H1 (cell line): Measurements from ENCODE around the gene SELPLG. TPM values are rescaled to one million over a fixed set of nuclear protein-coding genes. Genes with fewer than 3 reads are reported as not detected.
A peak's percentile ranks its signal among the peaks of the same experiment; 100 is the strongest.

Source experiments
- CTCF ChIA-PET: fragments of 300-600 bp; sonication (Branson Sonifier 250); formaldehyde crosslinking; loops from one replicate; lab custom pipeline; 2021; ENCODE audit not compliant: partially characterized antibody; lab: Charles Lee
- POLR2A ChIA-PET: fragments of 300-600 bp; sonication (Branson Sonifier 250); formaldehyde crosslinking; loops from one replicate; lab custom pipeline; 2021; ENCODE audit warnings: inconsistent platforms; ENCODE audit not compliant: partially characterized antibody; lab: Charles Lee
- DNase-seq, 2 experiments: peaks; one replicate each; pipeline versions ENCODE4 v3.0.0 to v3.0.0-alpha.2; 2010 to 2022; ENCODE audit warnings: low spot score in 2 of 2, low read depth in 1 of 2, mixed read lengths in 1 of 2
- FAIRE-seq: peaks from 2 replicates; lab custom pipeline; 2011; peaks lifted over from hg19 to GRCh38; lab: Jason Lieb, UNC
- H2AFZ ChIP-seq: 2 replicates; pipeline ENCODE4 v1.8.1; 2012; ENCODE audit warnings: low read length, inconsistent platforms
- H2AK5ac ChIP-seq: 2 replicates; pipeline ENCODE4 v1.6.1; 2013; ENCODE audit warnings: low read depth, low read length
- H2BK120ac ChIP-seq: replicated peaks from 2 replicates; pipeline ENCODE3; 2013; ENCODE audit warnings: low read depth, low read length, inconsistent platforms
- H2BK12ac ChIP-seq: 2 replicates; pipeline ENCODE4 v1.6.1; 2013; ENCODE audit warnings: low read depth, low read length
- H2BK15ac ChIP-seq: 2 replicates; pipeline ENCODE4 v1.6.1; 2013; ENCODE audit warnings: low read length
- H2BK20ac ChIP-seq: 2 replicates; pipeline ENCODE4 v1.6.1; 2013; ENCODE audit warnings: low read length
- H2BK5ac ChIP-seq: 2 replicates; pipeline ENCODE4 v1.6.1; 2013; ENCODE audit warnings: low read depth, low read length
- H3K14ac ChIP-seq: 2 replicates; pipeline ENCODE4 v1.6.1; 2013; ENCODE audit warnings: inconsistent platforms; ENCODE audit not compliant: insufficient read length
- H3K18ac ChIP-seq: 2 replicates; pipeline ENCODE4 v1.6.1; 2013; ENCODE audit warnings: low read length; ENCODE audit errors: extremely low read depth
- H3K23ac ChIP-seq: 2 replicates; pipeline ENCODE4 v1.6.1; 2013; ENCODE audit warnings: inconsistent platforms; ENCODE audit not compliant: insufficient read length
- H3K23me2 ChIP-seq: 2 replicates; pipeline ENCODE4 v1.6.1; 2013; ENCODE audit warnings: low read depth, low read length
- H3K27ac ChIP-seq: 2 replicates; pipeline ENCODE4 v1.6.1; 2011; ENCODE audit warnings: low read depth, low read length, inconsistent platforms
- H3K27me3 ChIP-seq, 4 experiments: replicated peaks in 1 of 4; 1 replicate in 1 of 4; 2 replicates in 3 of 4; pipeline versions ENCODE4 v1.6.1 to v1.8.1; 2011 to 2013; ENCODE audit warnings: low read length in 3 of 4, mild to moderate bottlenecking in 3 of 4, inconsistent platforms in 2 of 4, mixed read lengths in 2 of 4, moderate library complexity in 1 of 4; ENCODE audit not compliant: control insufficient read depth in 3 of 4, insufficient read depth in 3 of 4; ENCODE audit errors: extremely low read depth in 1 of 4
- H3K36me3 ChIP-seq, 4 experiments: 2 replicates each; pipeline versions ENCODE4 v1.6.1 to v1.8.1; 2011 to 2013; ENCODE audit warnings: mild to moderate bottlenecking in 4 of 4, low read length in 3 of 4, moderate library complexity in 2 of 4, control low read depth in 1 of 4, inconsistent platforms in 1 of 4; ENCODE audit not compliant: insufficient read depth in 4 of 4, control insufficient read depth in 2 of 4
- H3K4ac ChIP-seq: replicated peaks from 2 replicates; pipeline ENCODE3; 2013; ENCODE audit warnings: low read length, low read depth, mixed read lengths, inconsistent platforms; ENCODE audit not compliant: insufficient read length
- H3K4me1 ChIP-seq, 4 experiments: replicated peaks in 1 of 4; 1 replicate in 1 of 4; 2 replicates in 3 of 4; pipeline versions ENCODE4 v1.6.1 to v1.8.1; 2011 to 2013; ENCODE audit warnings: low read length in 3 of 4, inconsistent platforms in 2 of 4, mixed read lengths in 1 of 4; ENCODE audit not compliant: insufficient read depth in 4 of 4, control insufficient read depth in 3 of 4
- H3K4me2 ChIP-seq, 2 experiments: 2 replicates each; pipeline versions ENCODE4 v1.6.1 to v1.8.1; 2011 to 2013; ENCODE audit warnings: low read depth in 2 of 2, low read length in 2 of 2, control low read depth in 1 of 2, inconsistent platforms in 1 of 2, mild to moderate bottlenecking in 1 of 2; ENCODE audit not compliant: insufficient read depth in 1 of 2
- H3K4me3 ChIP-seq, 4 experiments: fragments of 200-600, 300-600 bp in 1 of 4; sonication (generic), shearing (Covaris generic), sonication (Bioruptor Twin) in 1 of 4; 2 replicates each; pipeline versions ENCODE4 v1.5.1 to v1.8.1; 2011 to 2016; ENCODE audit warnings: low read length in 4 of 4, low read depth in 3 of 4, control low read depth in 2 of 4, inconsistent platforms in 2 of 4, mild to moderate bottlenecking in 2 of 4, mixed read lengths in 1 of 4, moderate library complexity in 1 of 4; ENCODE audit not compliant: insufficient read depth in 2 of 4; ENCODE audit errors: extremely low read depth in 1 of 4
- H3K56ac ChIP-seq: replicated peaks from 2 replicates; pipeline ENCODE3; 2013; ENCODE audit warnings: low read depth, mild to moderate bottlenecking, mixed read lengths, low read length, inconsistent platforms; ENCODE audit not compliant: insufficient read length
- H3K79me1 ChIP-seq: 2 replicates; pipeline ENCODE4 v1.6.1; 2013; ENCODE audit warnings: low read depth, low read length, control low read depth
- H3K79me2 ChIP-seq, 2 experiments: 2 replicates each; pipeline versions ENCODE4 v1.6.1 to v1.8.1; 2012 to 2013; ENCODE audit warnings: low read length in 2 of 2, mild to moderate bottlenecking in 2 of 2, inconsistent platforms in 1 of 2; ENCODE audit not compliant: insufficient read depth in 2 of 2, control insufficient read depth in 1 of 2
- H3K9ac ChIP-seq, 4 experiments: replicated peaks in 1 of 4; 1 replicate in 1 of 4; 2 replicates in 3 of 4; pipeline versions ENCODE4 v1.6.1 to v1.8.1; 2011 to 2013; ENCODE audit warnings: low read depth in 3 of 4, low read length in 3 of 4, control low read depth in 2 of 4, mild to moderate bottlenecking in 2 of 4, moderate library complexity in 2 of 4, inconsistent platforms in 1 of 4; ENCODE audit errors: extremely low read depth in 1 of 4
- H3K9me3 ChIP-seq, 2 experiments: 2 replicates each; pipeline versions ENCODE4 v1.6.1 to v1.8.1; 2012 to 2013; ENCODE audit warnings: mild to moderate bottlenecking in 2 of 2, moderate library complexity in 2 of 2, control low read depth in 1 of 2, inconsistent platforms in 1 of 2, low read depth in 1 of 2, low read length in 1 of 2, mixed read lengths in 1 of 2; ENCODE audit not compliant: insufficient read depth in 2 of 2
- H4K20me1 ChIP-seq, 2 experiments: replicated peaks in 1 of 2; 2 replicates each; pipeline versions ENCODE3 to v1.8.1; 2011 to 2013; ENCODE audit warnings: inconsistent platforms in 2 of 2, low read length in 2 of 2, mild to moderate bottlenecking in 1 of 2; ENCODE audit not compliant: insufficient read depth in 2 of 2, control insufficient read depth in 1 of 2
- H4K5ac ChIP-seq: 2 replicates; pipeline ENCODE4 v1.6.1; 2013; ENCODE audit warnings: low read length, low read depth, mixed read lengths, inconsistent platforms; ENCODE audit not compliant: insufficient read length
- H4K8ac ChIP-seq: 2 replicates; pipeline ENCODE4 v1.8.0; 2013; ENCODE audit warnings: mild to moderate bottlenecking, moderate library complexity, low read length, inconsistent platforms; ENCODE audit not compliant: insufficient read depth; ENCODE audit errors: extremely low read depth
- H4K91ac ChIP-seq: replicated peaks from 2 replicates; pipeline ENCODE3; 2013; ENCODE audit warnings: low read length, mixed read lengths, inconsistent platforms; ENCODE audit not compliant: insufficient read length
- TCF12 ChIP-seq: IDR thresholded peaks from 2 replicates; pipeline ENCODE4 v1.6.1; 2011; ENCODE audit warnings: low read depth, mild to moderate bottlenecking, low read length
- WGBS, 2 experiments: shearing (Covaris generic) in 1 of 2; methylation state at CpG; one replicate each; pipeline versions ENCODE4 v1.1.6 to v1.1.7; 2013 to 2015; ENCODE audit warnings: low lambda C conversion rate in 2 of 2, mixed read lengths in 2 of 2, inconsistent platforms in 1 of 2, low coverage in 1 of 2, missing lambda C conversion rate in 1 of 2; ENCODE audit not compliant: insufficient replicate concordance in 2 of 2, insufficient coverage in 1 of 2, insufficient read length in 1 of 2; ENCODE audit errors: extremely low coverage in 1 of 2, missing lambda C conversion rate in 1 of 2; 5-methylcytosine and 5-hydroxymethylcytosine counted together
- polyA plus RNA-seq, 7 experiments: library from polyadenylated mRNA; depleted of rRNA in 3 of 7; stranded (reverse) in 5 of 7; unstranded in 2 of 7; fragments of >200 nt in 5 of 7; fragments of 200-250 nt in 2 of 7; gene quantifications; 1 replicate in 5 of 7; 2 replicates in 1 of 7; 4 replicates in 1 of 7; pipeline versions ENCODE4 v1.2.1 to v1.2.3, GENCODE V29; 2011 to 2013; ENCODE audit warnings: missing spikeins in 2 of 7, mixed read lengths in 2 of 7
- total RNA-seq: library from RNA; stranded (reverse); fragmentation: NEBNext Ultra II Directional; extraction: Animal tissue kit (Norgen Biotek cat#: 25700); gene quantifications from 2 replicates; pipeline ENCODE4 v1.2.1, GENCODE V29; 2021

The SELPLG gene
- total and polyA plus RNA-seq, 2 of the 8 experiments (the other 6 are each of a cell fraction or from before 2014, with no cell fraction given) = 0.18 TPM; not detected in 1

GRCh38 chr12:108621161-108621560 is 12.5 kb downstream of the SELPLG start:
- no peak overlapping the region for H3K23ac ChIP-seq

More at GRCh38 chr12:108621161-108621560, 12.5 kb downstream of the SELPLG start:
- Histone ChIP-seq H2BK12ac (no peak overlapping the region), H3K36me3 (no peaks in the 10 kb centered on the region), H3K14ac (no peak overlapping the region), H4K20me1 (no peaks in the 10 kb centered on the region), H2AK5ac (no peak overlapping the region), H4K8ac (no peak overlapping the region), H3K27ac (no peak overlapping the region), H3K79me2 (no peaks in the 10 kb centered on the region), H2BK5ac (no peak overlapping the region), H2BK120ac (no peak overlapping the region), H3K9ac (no peak overlapping the region), H3K9me3 (no peaks in the 10 kb centered on the region; a peak in 2 of 4 replicates), H2BK20ac (no peak overlapping the region), H4K91ac (no peak overlapping the region), H3K79me1 (no peaks in the 10 kb centered on the region), H3K18ac (no peak overlapping the region), H3K4me2 (no peak overlapping the region), H4K5ac (no peak overlapping the region), H3K4ac (no peak overlapping the region), H3K4me1 (peaks cover 2 to 9% (median 4%) of the 10 kb centered on the region in 4 experiments; a peak in 4 of 7 replicates), H3K4me3 (no peak overlapping the region), H3K23me2 (no peaks in the 10 kb centered on the region), H3K56ac (no peak overlapping the region), H3K27me3 (no peaks in the 10 kb centered on the region), H2AFZ (no peak overlapping the region), H2BK15ac (peak overlapping the region; percentile 6; the same call in 1 of the 2 replicates)
- ChIA-PET POLR2A (interaction anchor here (0.7 to 1.8 kb wide), 4 partner anchors 16 to 109 kb away, joined by 3 to 6 read pairs (median 4); partner anchors contain the start of gene ISCU), CTCF (interaction anchor here (0.6 to 22.5 kb wide), 12 partner anchors 8 to 184 kb away, joined by 3 to 523 read pairs (median 6); partner anchors contain the start of genes ISCU, SART3 and SELPLG)
- DNase-seq (no peak), FAIRE-seq (no peak)
- WGBS, 2 experiments = 95% methylated on average over 3 of the region's 3 CpGs; no CpG with 5 or more reads in 1 of the 2 experiments
- TF ChIP-seq TCF12 = no peak
